Adrenal gland (tissue), 5 donors: ENCODE results near the gene FGFR4.

Experiments
- CTCF ChIP-seq, 6 experiments: fragments of 450-650 bp in 4 of 6; fragments of 200-600 bp in 2 of 6; sonication (generic) in 1 of 6; IDR thresholded peaks; 1 replicate in 5 of 6; 2 replicates in 1 of 6; pipeline versions ENCODE4 v1.5.1 to v1.8.0; 2016 to 2021; ENCODE audit warnings: antibody characterized with exemption in 6 of 6, mild to moderate bottlenecking in 2 of 6, moderate library complexity in 1 of 6
- POLR2A ChIP-seq, 2 donors: fragments of 450-650 bp; IDR thresholded peaks; one replicate each; pipeline ENCODE4 v1.6.1; 2017; ENCODE audit warnings: antibody characterized with exemption in 2 of 2, mild to moderate bottlenecking in 2 of 2, moderate library complexity in 1 of 2
- donor health status: DM: no; HTN: no; CAD: no.

GRCh38 chr5:177097016-177097985 is 10.6 kb downstream of the FGFR4 start:
- TF ChIP-seq CTCF (IDR thresholded peaks at IDR 0.05), result no peak
- no peak for TF ChIP-seq POLR2A (IDR thresholded peaks at IDR 0.05)
